ENCODE results near the gene CDK5RAP3.
A peak's percentile ranks its signal among the peaks of the same experiment; 100 is the strongest.

DNA sequence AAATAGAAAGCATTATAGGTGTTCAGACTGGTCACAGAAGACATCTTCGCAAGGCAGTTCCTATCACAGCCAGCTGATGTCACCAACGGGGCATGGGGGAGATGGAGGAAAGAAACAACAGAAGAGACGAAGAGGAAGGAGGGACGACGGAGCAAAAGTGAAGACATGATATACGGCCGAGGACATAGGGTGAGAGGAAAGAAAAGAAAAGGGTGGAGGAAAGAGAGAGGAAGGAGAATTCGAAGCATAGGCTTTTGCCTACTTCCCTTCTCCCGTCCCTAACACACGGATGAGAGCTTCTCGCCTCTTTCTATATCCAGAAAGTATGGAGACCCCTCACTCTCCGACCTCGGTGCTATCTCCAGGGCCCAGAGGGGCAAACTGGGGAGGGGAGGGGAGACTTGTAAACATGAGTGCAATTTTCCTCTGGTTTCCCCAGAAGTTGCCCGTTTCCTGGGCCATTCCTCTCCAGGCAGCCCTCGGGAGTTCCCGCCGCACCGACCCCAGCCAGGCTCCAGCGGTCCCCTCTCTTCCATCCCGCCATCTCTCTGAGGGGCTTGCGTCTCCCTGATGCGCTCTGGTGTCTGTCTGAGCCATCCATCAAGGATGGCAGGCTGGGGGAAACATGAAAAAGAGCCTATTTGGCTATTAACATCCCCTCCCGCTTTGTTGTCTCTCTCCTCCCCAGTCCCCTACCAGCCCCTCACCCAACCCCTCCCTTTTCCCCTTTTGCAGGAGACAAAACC, 40.7 kb downstream of the CDK5RAP3 start:
- TF ChIP-seq, protein P1, sequence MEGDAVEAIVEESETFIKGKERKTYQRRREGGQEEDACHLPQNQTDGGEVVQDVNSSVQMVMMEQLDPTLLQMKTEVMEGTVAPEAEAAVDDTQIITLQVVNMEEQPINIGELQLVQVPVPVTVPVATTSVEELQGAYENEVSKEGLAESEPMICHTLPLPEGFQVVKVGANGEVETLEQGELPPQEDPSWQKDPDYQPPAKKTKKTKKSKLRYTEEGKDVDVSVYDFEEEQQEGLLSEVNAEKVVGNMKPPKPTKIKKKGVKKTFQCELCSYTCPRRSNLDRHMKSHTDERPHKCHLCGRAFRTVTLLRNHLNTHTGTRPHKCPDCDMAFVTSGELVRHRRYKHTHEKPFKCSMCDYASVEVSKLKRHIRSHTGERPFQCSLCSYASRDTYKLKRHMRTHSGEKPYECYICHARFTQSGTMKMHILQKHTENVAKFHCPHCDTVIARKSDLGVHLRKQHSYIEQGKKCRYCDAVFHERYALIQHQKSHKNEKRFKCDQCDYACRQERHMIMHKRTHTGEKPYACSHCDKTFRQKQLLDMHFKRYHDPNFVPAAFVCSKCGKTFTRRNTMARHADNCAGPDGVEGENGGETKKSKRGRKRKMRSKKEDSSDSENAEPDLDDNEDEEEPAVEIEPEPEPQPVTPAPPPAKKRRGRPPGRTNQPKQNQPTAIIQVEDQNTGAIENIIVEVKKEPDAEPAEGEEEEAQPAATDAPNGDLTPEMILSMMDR (IDR thresholded peaks at IDR 0.05; ENCODE audit: insufficient read depth, low read length) = peak; percentile 62
- TF ChIP-seq POLR2AphosphoS5 (IDR thresholded peaks at IDR 0.05; ENCODE audit: low read depth) = no peak
- TF ChIP-seq GABPA (IDR thresholded peaks at IDR 0.05; ENCODE audit: low read depth) = no peak

All from HL-60 (cell line).